ENCODE measurements around the gene TMEM232. TPM values are rescaled to one million over a fixed set of nuclear protein-coding genes. Genes with fewer than 3 reads are reported as not detected.

The TMEM232 gene
- total RNA-seq = 7.3 TPM

GRCh38 chr5:110726249-110727024 is at the start of gene TMEM232:
TSS of gene TMEM232 (minus strand) at chr5:110726671. CDS start at chr5:110667352, 59,319 bp downstream.

GRCh38 chr5:110738812-110739651 is 12.6 kb upstream of the TMEM232 start, which contains the start of gene SLC25A46:
TSS of gene SLC25A46 (plus strand) at chr5:110739007. CDS start at chr5:110739120, 113 bp downstream.

Small RNAs within 50 kb of the gene (small RNA-seq; reads per million reads assigned to genes)
- gene MIR548F3 (ENCODE audit: low replicate concordance) (not detected), gene RF00432 (ENCODE audit: low replicate concordance) (not detected)

Other genes starting within 250 kb of the TMEM232 start
- 58.4 TPM for gene SLC25A46, start 12.3 kb upstream of the TMEM232 start, total RNA-seq